ENCODE measurements around the gene DARS2. TPM values are rescaled to one million over a fixed set of nuclear protein-coding genes. Genes with fewer than 3 reads are reported as not detected.
A peak's percentile ranks its signal among the peaks of the same experiment; 100 is the strongest.

DARS2 gene
- total and polyA plus RNA-seq, 2 of the 4 experiments (the other 2 are of a cell fraction): 14.8 to 18.8 TPM

DNA sequence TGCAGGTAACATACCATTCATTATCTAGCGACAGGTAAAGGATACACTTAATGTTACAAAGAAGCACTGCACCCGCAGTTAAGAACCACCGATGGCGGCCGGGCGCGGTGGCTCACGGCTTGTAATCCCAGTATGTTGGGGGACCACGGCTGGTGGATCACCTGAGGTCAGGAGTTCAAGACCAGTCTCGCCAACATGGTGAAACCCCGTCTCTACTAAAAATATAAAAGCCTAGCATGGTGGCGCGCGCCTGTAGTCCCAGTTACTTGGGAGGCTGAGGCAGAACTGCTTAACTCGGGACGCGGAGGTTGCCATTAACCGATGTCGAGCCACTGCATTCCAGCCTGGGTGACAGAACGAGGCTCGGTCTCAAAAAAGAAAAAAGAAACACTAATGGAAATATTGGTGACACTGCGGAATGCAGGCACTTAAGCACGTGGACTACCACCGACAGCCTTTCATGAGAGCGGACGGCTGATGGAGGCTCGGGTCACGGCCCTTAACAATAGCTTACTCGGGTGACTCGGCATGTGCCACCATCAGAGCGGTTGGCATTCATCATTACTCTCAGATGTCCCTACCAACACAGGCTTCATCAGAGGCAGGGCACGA is 42.8 kb downstream of the DARS2 start:
- Histone ChIP-seq H2AK9ac (replicated peaks; ENCODE audit: low read depth, low read length, poor library complexity) (peak overlapping the region; percentile 95), H3K36me3 (ENCODE audit: control insufficient read depth, insufficient read depth, low read length) (peaks cover 47% of the 10 kb centered on the region), H2AFZ (replicated peaks; ENCODE audit: low read length, poor library complexity) (peak overlapping the region; percentile 96), H3K4ac (ENCODE audit: low read depth, low read length) (peak overlapping the region; percentile 97), H3K9me3 (ENCODE audit: control insufficient read depth, insufficient read depth, low read length) (no peaks in the 10 kb centered on the region), H3K4me2 (ENCODE audit: low read depth, low read length) (peak overlapping the region; percentile 64), H3K56ac (ENCODE audit: extremely low read depth, insufficient read depth, low read length) (peak overlapping the region; percentile 78), H2BK5ac (ENCODE audit: low read depth, low read length, poor library complexity, severe bottlenecking) (peak overlapping the region; percentile 54), H2AK5ac (ENCODE audit: low read depth, low read length) (peak overlapping the region; percentile 94), H3K18ac (ENCODE audit: low read depth, low read length) (peak overlapping the region; percentile 28), H4K5ac (ENCODE audit: low read depth, low read length) (peak overlapping the region; percentile 36), H3K79me1 (ENCODE audit: low read depth in 1 of 2, low read length in 2 of 2) (peaks cover 9 to 57% of the 10 kb centered on the region in 2 experiments; a peak in 3 of 4 replicates), H2BK15ac (ENCODE audit: low read depth, low read length) (no peak overlapping the region), H3K9me1 (ENCODE audit: insufficient read depth, low read length) (no peaks in the 10 kb centered on the region), H3K9ac (ENCODE audit: low read depth, low read length) (peak overlapping the region; percentile 88), H3K27me3 (ENCODE audit: control insufficient read depth, insufficient read depth, low read length) (no peaks in the 10 kb centered on the region), H2BK120ac (ENCODE audit: low read depth, low read length) (peak overlapping the region; percentile 5), H4K91ac (ENCODE audit: insufficient read depth, low read depth, low read length) (peak overlapping the region; percentile 80), H3K23ac (ENCODE audit: low read depth, low read length) (peak overlapping the region; percentile 96), H3K14ac (replicated peaks; ENCODE audit: low read depth, low read length) (peak overlapping the region; percentile 99), H2BK20ac (ENCODE audit: low read depth, low read length) (no peak overlapping the region), H3K4me1 (ENCODE audit: control insufficient read depth, insufficient read depth, low read length) (no peaks in the 10 kb centered on the region; the same call in 1 of the 2 replicates), H4K8ac (ENCODE audit: low read depth in 2 of 2, low read length in 2 of 2) (peak overlapping the region; percentile 75 to 77), H4K20me1 (ENCODE audit: insufficient read depth, low read length) (peaks cover 55% of the 10 kb centered on the region), H3K27ac (ENCODE audit: insufficient read depth, low read length) (peak overlapping the region; percentile 80), H3K4me3 (ENCODE audit: insufficient read depth, low read depth, low read length) (peak overlapping the region; percentile 70)
- DNase-seq (no peak), ATAC-seq (ENCODE audit: low read depth) (no peak)
- BruUV-seq (replicated peaks): TSS peak; percentile 83
- WGBS, 2 experiments (ENCODE audit: extremely low coverage in 2 of 2, insufficient read length in 1 of 2): 1% methylated on average over 11 of the region's 32 CpGs; no CpG with 5 or more reads in 1 of the 2 experiments
- intact Hi-C loops (cut with micrococcal nuclease): loop anchor here (5.0 kb wide), 2 partner anchors 435 to 1120 kb away; no protein-coding TSS in a partner anchor
- ChIA-PET CTCF (no interaction called here), POLR2A (ENCODE audit: unreplicated experiment) (no interaction called here)
- in situ Hi-C loops (cut with MboI; ENCODE audit: low sequenced_read_pairs): no loop called here
- TF ChIP-seq BHLHE40 (IDR thresholded peaks at IDR 0.05; ENCODE audit: low read depth, low read length) (peak; percentile 59; the same call in 1 of the 2 replicates), MXI1 (IDR thresholded peaks at IDR 0.05; ENCODE audit: borderline replicate concordance, low read depth, low read length) (peak; percentile 91)
- TF ChIP-seq, protein P1, sequence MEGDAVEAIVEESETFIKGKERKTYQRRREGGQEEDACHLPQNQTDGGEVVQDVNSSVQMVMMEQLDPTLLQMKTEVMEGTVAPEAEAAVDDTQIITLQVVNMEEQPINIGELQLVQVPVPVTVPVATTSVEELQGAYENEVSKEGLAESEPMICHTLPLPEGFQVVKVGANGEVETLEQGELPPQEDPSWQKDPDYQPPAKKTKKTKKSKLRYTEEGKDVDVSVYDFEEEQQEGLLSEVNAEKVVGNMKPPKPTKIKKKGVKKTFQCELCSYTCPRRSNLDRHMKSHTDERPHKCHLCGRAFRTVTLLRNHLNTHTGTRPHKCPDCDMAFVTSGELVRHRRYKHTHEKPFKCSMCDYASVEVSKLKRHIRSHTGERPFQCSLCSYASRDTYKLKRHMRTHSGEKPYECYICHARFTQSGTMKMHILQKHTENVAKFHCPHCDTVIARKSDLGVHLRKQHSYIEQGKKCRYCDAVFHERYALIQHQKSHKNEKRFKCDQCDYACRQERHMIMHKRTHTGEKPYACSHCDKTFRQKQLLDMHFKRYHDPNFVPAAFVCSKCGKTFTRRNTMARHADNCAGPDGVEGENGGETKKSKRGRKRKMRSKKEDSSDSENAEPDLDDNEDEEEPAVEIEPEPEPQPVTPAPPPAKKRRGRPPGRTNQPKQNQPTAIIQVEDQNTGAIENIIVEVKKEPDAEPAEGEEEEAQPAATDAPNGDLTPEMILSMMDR (conservative IDR thresholded peaks at IDR 0.05; ENCODE audit: low read depth, low read length): no peak
- dilution Hi-C loops (cut with HindIII; ENCODE audit: low sequenced_read_pairs, unreplicated experiment): no loop called here
